ENCODE results near the gene ZRANB2.

The ZRANB2 gene

GRCh38 chr1:71089536-71090270 lies 8.9 kb upstream of the ZRANB2 start:
- POLR2A ChIA-PET = no interaction called here
- TF ChIP-seq LEF1 (IDR thresholded peaks at IDR 0.05; ENCODE audit: borderline replicate concordance) = no peak
- TF ChIP-seq CTBP1 (IDR thresholded peaks at IDR 0.05; ENCODE audit: borderline replicate concordance) = no peak
- no peak for TF ChIP-seq TARDBP (IDR thresholded peaks at IDR 0.05)
- TF ChIP-seq ARNT (IDR thresholded peaks at IDR 0.05) = no peak
- CTCF ChIA-PET = no interaction called here
- DNase-seq (ENCODE audit: extremely low spot score) = no peak

GRCh38 chr1:71088645-71089287 lies 7.9 kb upstream of the ZRANB2 start:
- no peak for DNase-seq (ENCODE audit: extremely low spot score)
- TF ChIP-seq CTBP1 (IDR thresholded peaks at IDR 0.05; ENCODE audit: borderline replicate concordance) (no peak), SUZ12 (IDR thresholded peaks at IDR 0.05) (no peak), TARDBP (IDR thresholded peaks at IDR 0.05) (no peak), NFRKB (IDR thresholded peaks at IDR 0.05) (no peak), HDGF (IDR thresholded peaks at IDR 0.05; ENCODE audit: borderline replicate concordance) (no peak), ARNT (IDR thresholded peaks at IDR 0.05) (no peak), SP1 (IDR thresholded peaks at IDR 0.05) (no peak), FOXM1 (IDR thresholded peaks at IDR 0.05; ENCODE audit: borderline replicate concordance) (no peak), FOXK2 (IDR thresholded peaks at IDR 0.05) (no peak), FOXA1 (IDR thresholded peaks at IDR 0.05) (no peak), BHLHE40 (IDR thresholded peaks at IDR 0.05; ENCODE audit: borderline replicate concordance) (no peak), ZNF384 (IDR thresholded peaks at IDR 0.05) (no peak), LEF1 (IDR thresholded peaks at IDR 0.05; ENCODE audit: borderline replicate concordance) (no peak)
- CTCF ChIA-PET = no interaction called here
- POLR2A ChIA-PET = no interaction called here

GRCh38 chr1:71087713-71088112 lies 6.9 kb upstream of the ZRANB2 start:
- ChIA-PET POLR2A (no interaction called here), CTCF (no interaction called here)
- no peak for TF ChIP-seq LEF1 (IDR thresholded peaks at IDR 0.05; ENCODE audit: borderline replicate concordance)
- no peak for TF ChIP-seq FOXA1 (IDR thresholded peaks at IDR 0.05)
- no peak for TF ChIP-seq CTBP1 (IDR thresholded peaks at IDR 0.05; ENCODE audit: borderline replicate concordance)
- TF ChIP-seq BHLHE40 (IDR thresholded peaks at IDR 0.05; ENCODE audit: borderline replicate concordance) = no peak
- TF ChIP-seq NFRKB (IDR thresholded peaks at IDR 0.05) = no peak
- TF ChIP-seq ZNF384 (IDR thresholded peaks at IDR 0.05) = no peak
- TF ChIP-seq PKNOX1 (IDR thresholded peaks at IDR 0.05) = no peak
- no peak for TF ChIP-seq HDGF (IDR thresholded peaks at IDR 0.05; ENCODE audit: borderline replicate concordance)
- no peak for TF ChIP-seq ELF4 (IDR thresholded peaks at IDR 0.05)
- TF ChIP-seq SUZ12 (IDR thresholded peaks at IDR 0.05) = no peak
- no peak for DNase-seq (ENCODE audit: extremely low spot score)

GRCh38 chr1:71087060-71087459 lies 6.2 kb upstream of the ZRANB2 start:
- no peak for TF ChIP-seq CTBP1 (IDR thresholded peaks at IDR 0.05; ENCODE audit: borderline replicate concordance)
- DNase-seq (ENCODE audit: extremely low spot score) = peak; percentile 19
- ChIA-PET CTCF (no interaction called here), POLR2A (no interaction called here)

- no peak for DNase-seq (ENCODE audit: extremely low spot score)
- ChIA-PET POLR2A (no interaction called here), CTCF (no interaction called here)
- TF ChIP-seq SP1 (IDR thresholded peaks at IDR 0.05) (no peak), LEF1 (IDR thresholded peaks at IDR 0.05; ENCODE audit: borderline replicate concordance) (no peak), HDGF (IDR thresholded peaks at IDR 0.05; ENCODE audit: borderline replicate concordance) (no peak), PKNOX1 (IDR thresholded peaks at IDR 0.05) (no peak), FOXA1 (IDR thresholded peaks at IDR 0.05) (no peak), BHLHE40 (IDR thresholded peaks at IDR 0.05; ENCODE audit: borderline replicate concordance) (no peak), NFRKB (IDR thresholded peaks at IDR 0.05) (no peak), ZNF384 (IDR thresholded peaks at IDR 0.05) (no peak), FOXK2 (IDR thresholded peaks at IDR 0.05) (no peak), CTBP1 (IDR thresholded peaks at IDR 0.05; ENCODE audit: borderline replicate concordance) (no peak), TARDBP (IDR thresholded peaks at IDR 0.05) (no peak), L3MBTL2 (conservative IDR thresholded peaks at IDR 0.05) (no peak), FOXM1 (IDR thresholded peaks at IDR 0.05; ENCODE audit: borderline replicate concordance) (no peak), ARNT (IDR thresholded peaks at IDR 0.05) (no peak), SUZ12 (IDR thresholded peaks at IDR 0.05) (no peak)
Observed at GRCh38 chr1:71086331-71086730, 5.5 kb upstream of the ZRANB2 start.

- ChIA-PET POLR2A (no interaction called here), CTCF (no interaction called here)
- no peak for TF ChIP-seq CTBP1 (IDR thresholded peaks at IDR 0.05; ENCODE audit: borderline replicate concordance)
- DNase-seq (ENCODE audit: extremely low spot score) = no peak
Observed at GRCh38 chr1:71083271-71083670, 2.4 kb upstream of the ZRANB2 start.

GRCh38 chr1:71081697-71082080 lies 854 bp upstream of the ZRANB2 start:
- ChIA-PET POLR2A (interaction anchor here (0.6 to 1.3 kb wide), 3 partner anchors 10 to 19 kb away, joined by 3 to 4 read pairs (median 4); no protein-coding TSS in a partner anchor), CTCF (interaction anchor here (1.0 kb wide), 1 partner anchor 9 kb away, joined by 3 read pairs; no protein-coding TSS in a partner anchor)
- TF ChIP-seq CTBP1 (IDR thresholded peaks at IDR 0.05; ENCODE audit: borderline replicate concordance) (no peak), PKNOX1 (IDR thresholded peaks at IDR 0.05) (peak; percentile 75), LEF1 (IDR thresholded peaks at IDR 0.05; ENCODE audit: borderline replicate concordance) (no peak), BHLHE40 (IDR thresholded peaks at IDR 0.05; ENCODE audit: borderline replicate concordance) (no peak), SUZ12 (IDR thresholded peaks at IDR 0.05) (no peak)
- peak; percentile 13 for DNase-seq (ENCODE audit: extremely low spot score)
